T-helper 22 cell (primary cell): ENCODE data around the gene NR4A3.

ENCODE experiments used
- DNase-seq: peaks from one replicate; pipeline ENCODE4 v3.0.0-alpha.2; 2020; ENCODE audit warnings: low read depth

NR4A3 gene

GRCh38 chr9:99814359-99814758, 7.3 kb upstream of the NR4A3 start:
- DNase-seq: no peak

- no peak for DNase-seq
These were observed 5.3 kb upstream of the NR4A3 start for GRCh38 chr9:99816392-99816791.

GRCh38 chr9:99818500-99818899, 3.2 kb upstream of the NR4A3 start:
- no peak for DNase-seq

DNA sequence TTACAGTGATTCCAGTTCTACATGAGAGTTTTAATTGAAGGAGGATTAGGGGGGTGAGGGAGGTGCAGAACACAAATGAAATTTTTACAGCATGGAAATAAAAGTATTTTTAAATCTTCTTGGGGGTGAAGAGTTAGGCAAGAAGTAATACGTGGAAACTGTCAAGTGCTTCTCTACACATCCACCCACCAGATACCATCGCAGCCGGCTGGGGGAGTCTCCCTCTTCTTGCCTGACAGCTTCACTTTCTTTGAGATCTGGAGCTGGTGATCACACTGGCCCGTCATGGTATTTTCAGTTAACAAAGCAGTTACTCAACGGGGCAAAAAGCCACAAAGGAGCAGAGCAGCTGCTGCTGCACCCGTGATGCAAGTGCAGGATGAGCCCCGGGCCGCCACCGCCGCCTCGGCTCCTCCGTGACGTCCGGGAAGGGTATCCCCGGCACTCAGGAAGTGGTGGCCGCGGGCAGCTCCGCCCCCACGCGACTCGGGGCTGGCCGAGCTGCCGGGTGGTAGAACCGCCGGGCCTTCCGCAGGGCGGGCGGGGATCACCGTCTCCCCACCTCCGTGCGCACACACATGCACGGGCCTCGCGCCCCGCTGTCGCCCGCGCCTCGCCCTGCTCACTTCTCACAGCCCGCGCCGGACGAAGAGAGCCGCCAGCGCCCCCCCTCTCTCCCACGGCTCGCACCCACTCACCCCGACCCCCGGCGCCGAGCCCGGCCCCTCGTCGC, 2.4 kb upstream of the NR4A3 start:
- DNase-seq: peak; percentile 97

DNA sequence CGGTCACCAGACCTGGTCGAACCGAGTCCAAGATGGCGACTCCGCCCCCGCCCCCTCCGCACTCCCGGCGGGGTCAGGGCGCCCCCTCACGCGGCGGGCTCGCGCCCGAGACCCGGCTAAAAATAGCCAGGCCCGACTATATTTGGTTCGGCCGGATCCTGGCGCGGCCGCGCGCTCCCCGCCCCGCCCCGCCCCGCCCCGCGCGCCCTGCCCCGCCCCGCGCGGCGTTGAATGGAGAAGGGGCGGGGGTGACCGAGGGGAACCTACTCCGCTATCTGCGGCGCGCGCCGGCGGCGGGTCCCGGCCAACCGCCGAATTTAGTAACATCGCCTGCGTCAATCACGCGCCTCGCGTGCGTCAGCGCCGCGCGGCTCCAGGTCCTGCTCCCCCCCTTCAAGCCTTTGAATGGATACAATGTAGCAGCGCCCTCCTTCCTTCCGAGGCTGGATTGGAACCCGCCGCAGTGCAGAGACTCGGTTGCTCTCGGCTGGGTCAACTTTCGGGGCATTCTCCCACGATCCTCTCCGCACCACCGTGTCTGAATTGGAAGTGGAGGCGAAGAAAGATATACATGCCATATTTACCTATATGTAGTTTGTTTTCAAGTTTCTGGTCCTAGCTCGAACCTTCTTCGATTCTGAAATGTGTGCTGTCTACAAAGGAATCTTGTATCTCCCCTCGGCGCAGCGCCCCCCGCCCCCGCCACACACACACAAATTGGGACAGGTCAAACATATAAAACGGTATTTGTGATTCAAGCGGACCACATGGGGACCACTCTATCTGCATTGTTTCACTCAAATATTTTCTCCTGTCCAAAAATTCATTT, 1.6 kb upstream of the NR4A3 start:
- peak; percentile 94 for DNase-seq

GRCh38 chr9:99820685-99821395, 845 bp upstream of the NR4A3 start:
- DNase-seq: peak; percentile 43

GRCh38 chr9:99822109-99822805, 572 bp downstream of the NR4A3 start:
- peak; percentile 35 for DNase-seq

DNA sequence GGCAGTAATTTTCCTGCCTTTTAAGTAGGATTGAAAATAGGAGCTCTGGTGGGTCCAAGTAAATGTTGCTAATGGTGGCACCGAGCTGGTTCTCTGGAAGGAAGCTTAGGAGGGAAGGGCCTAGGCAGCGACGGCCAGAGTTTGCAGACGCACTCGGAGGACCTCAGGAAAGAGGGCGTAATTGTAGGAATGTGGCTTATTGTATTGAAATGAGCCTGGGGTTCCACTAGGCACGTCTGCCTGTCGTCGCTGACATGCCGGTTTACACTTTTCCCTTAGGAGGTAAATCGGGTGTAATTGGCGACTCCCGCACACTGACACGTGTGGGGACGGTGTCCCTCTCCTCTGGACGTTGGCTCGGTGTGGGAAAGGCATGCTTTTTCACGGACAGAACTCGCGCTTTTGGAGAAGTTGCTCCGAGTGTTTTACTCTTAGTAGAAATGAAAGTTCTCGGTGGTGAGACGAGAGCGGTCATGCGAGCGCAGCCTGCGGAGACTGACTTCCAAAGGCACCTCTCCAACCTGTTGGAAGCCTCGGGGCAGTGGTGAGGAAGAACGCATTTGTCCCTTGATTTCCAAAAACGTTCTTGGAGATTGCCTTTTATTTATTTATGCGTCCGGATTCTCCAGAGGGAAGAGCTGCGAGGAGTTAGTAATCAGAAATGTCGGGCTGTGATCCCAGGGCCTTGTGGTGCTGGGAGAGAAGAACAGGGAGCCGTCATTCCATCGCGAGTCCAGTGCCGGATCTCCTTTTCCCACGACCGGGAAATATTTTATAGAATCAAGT, 1.3 kb downstream of the NR4A3 start:
- DNase-seq: no peak

- peak; percentile 49 for DNase-seq
These were observed 2.1 kb downstream of the NR4A3 start for GRCh38 chr9:99823681-99824377.

GRCh38 chr9:99824378-99825171, 2.9 kb downstream of the NR4A3 start:
- DNase-seq: peak; percentile 30

DNA sequence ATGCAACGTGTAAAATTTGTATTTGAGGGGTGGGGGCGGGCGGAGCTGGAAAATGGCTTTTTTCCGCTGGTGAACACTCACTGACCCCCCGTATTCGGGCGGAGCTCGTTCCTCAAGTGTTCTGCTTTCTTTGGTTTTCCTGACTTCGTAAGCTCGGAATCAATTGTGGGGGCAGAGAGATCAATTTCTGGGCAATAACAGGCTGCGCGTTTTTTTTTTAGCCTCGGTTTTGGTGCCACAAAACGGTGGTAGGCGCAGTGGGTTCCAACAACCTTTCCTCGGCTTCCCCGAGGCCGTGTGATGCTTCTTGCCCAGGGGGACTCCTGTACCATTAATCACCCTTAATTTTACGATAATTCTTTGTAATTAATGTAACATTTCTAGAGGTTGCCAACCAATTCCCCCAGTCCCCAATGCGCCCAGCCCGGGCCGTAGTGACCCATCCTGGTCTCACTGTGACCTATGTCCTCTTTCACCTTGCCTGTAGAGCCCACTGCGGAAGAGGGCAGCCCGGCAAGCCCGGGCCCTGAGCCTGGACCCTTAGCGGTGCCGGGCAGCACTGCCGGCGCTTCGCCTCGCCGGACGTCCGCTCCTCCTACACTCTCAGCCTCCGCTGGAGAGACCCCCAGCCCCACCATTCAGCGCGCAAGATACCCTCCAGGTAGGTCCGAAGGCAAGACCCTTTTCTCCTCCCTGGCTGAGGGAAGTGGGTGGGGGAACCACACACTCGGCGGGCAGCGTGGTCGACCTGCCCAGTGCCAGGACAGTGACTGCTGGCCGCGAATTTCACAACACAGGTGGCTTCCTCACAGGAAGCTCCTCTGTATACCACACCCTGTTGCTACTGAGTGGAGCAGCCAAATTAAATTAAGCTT, 3.7 kb downstream of the NR4A3 start:
- DNase-seq: no peak

GRCh38 chr9:99826579-99826978, 4.9 kb downstream of the NR4A3 start:
- no peak for DNase-seq

- DNase-seq: no peak
These were observed 5.6 kb downstream of the NR4A3 start for GRCh38 chr9:99827244-99827643.

DNA sequence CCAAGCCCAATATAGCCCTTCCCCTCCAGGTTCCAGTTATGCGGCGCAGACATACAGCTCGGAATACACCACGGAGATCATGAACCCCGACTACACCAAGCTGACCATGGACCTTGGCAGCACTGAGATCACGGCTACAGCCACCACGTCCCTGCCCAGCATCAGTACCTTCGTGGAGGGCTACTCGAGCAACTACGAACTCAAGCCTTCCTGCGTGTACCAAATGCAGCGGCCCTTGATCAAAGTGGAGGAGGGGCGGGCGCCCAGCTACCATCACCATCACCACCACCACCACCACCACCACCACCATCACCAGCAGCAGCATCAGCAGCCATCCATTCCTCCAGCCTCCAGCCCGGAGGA, 6.3 kb downstream of the NR4A3 start:
- DNase-seq: no peak

DNA sequence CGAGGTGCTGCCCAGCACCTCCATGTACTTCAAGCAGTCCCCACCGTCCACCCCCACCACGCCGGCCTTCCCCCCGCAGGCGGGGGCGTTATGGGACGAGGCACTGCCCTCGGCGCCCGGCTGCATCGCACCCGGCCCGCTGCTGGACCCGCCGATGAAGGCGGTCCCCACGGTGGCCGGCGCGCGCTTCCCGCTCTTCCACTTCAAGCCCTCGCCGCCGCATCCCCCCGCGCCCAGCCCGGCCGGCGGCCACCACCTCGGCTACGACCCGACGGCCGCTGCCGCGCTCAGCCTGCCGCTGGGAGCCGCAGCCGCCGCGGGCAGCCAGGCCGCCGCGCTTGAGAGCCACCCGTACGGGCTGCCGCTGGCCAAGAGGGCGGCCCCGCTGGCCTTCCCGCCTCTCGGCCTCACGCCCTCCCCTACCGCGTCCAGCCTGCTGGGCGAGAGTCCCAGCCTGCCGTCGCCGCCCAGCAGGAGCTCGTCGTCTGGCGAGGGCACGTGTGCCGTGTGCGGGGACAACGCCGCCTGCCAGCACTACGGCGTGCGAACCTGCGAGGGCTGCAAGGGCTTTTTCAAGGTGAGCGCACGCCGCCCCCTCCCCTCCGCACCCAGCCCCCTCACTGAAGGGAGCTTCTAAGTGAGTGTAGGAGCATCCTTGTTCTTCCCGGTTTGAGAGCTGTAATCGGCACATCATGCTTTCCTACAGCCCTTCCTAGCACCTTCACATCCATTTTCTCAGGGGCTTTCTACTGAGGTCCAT, 6.9 kb downstream of the NR4A3 start:
- no peak for DNase-seq

GRCh38 chr9:99831857-99832557, 10.3 kb downstream of the NR4A3 start:
- no peak for DNase-seq

DNA sequence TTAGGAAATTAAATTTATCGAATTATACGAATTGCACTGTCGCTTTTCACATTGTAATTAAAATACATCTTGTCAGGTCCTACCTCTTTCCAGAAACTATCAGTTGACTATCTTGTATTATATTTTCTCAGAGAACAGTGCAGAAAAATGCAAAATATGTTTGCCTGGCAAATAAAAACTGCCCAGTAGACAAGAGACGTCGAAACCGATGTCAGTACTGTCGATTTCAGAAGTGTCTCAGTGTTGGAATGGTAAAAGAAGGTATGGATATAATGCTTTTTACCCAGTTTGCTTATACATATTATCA, 10.8 kb downstream of the NR4A3 start:
- DNase-seq: no peak

- no peak for DNase-seq
These were observed 12.1 kb downstream of the NR4A3 start for GRCh38 chr9:99833735-99834134.
